HepG2 (cell line): ENCODE data around the gene C2orf49. TPM values are rescaled to one million over a fixed set of nuclear protein-coding genes. Genes with fewer than 3 reads are reported as not detected.

Experiments used
- ATAC-seq: fragments of 200-7000 bp; cut with Tn5 transposase; 3 replicates; pipeline ENCODE4 v1.9.1; 2020; ENCODE audit warnings: mild to moderate bottlenecking, moderate library complexity
- BruUV-seq: library from RNA; stranded (reverse); fragments of 400-500 nt; replicated peaks from 2 replicates; lab custom pipeline; 2021; lab: Mats Ljungman, UMichigan
- CTCF ChIA-PET: fragments of 300-600 bp; formaldehyde crosslinking; extraction: SDS; loops from one replicate; lab custom pipeline; 2021; ENCODE audit warnings: low total read pairs, inconsistent platforms, low intra/inter-chr PET ratio; lab: Yijun Ruan, JAX
- POLR2A ChIA-PET: fragments of 350-600 bp; sonication (Branson Sonifier 250); formaldehyde crosslinking; loops from one replicate; lab custom pipeline; 2020; ENCODE audit warnings: antibody characterized with exemption, inconsistent platforms; lab: Yijun Ruan, JAX
- DNase-seq: peaks from one replicate; pipeline ENCODE4 v3.0.0-alpha.2; 2015; ENCODE audit warnings: low spot score
- FAIRE-seq: peaks from 3 replicates; lab custom pipeline; 2011; peaks lifted over from hg19 to GRCh38; lab: Jason Lieb, UNC
- H2AFZ ChIP-seq: one replicate; pipeline ENCODE4 v1.6.1; 2011; ENCODE audit warnings: low read length, inconsistent platforms
- H3K27ac ChIP-seq: fragments of 300-600 bp; 3 replicates; pipeline ENCODE4 v1.8.0; 2011; ENCODE audit warnings: mixed run types, mild to moderate bottlenecking, mixed read lengths, low read length, inconsistent platforms; ENCODE audit not compliant: insufficient read depth; ENCODE audit errors: extremely low read length
- H3K27me3 ChIP-seq, 2 experiments: fragments of 200-600 bp in 1 of 2; 2 replicates in 1 of 2; 3 replicates in 1 of 2; pipeline versions ENCODE4 v1.6.0 to v1.8.0; 2011; ENCODE audit warnings: low read length in 2 of 2, mild to moderate bottlenecking in 2 of 2, moderate library complexity in 2 of 2, inconsistent platforms in 1 of 2; ENCODE audit not compliant: insufficient read depth in 2 of 2, control insufficient read depth in 1 of 2
- H3K36me3 ChIP-seq, 2 experiments: fragments of 200-600 bp in 1 of 2; replicated peaks in 1 of 2; 2 replicates in 1 of 2; 3 replicates in 1 of 2; pipeline versions ENCODE4 v1.5.1 to v1.8.0; 2011; ENCODE audit warnings: low read length in 2 of 2, inconsistent platforms in 1 of 2; ENCODE audit not compliant: insufficient read depth in 2 of 2, control insufficient read depth in 1 of 2
- H3K4me1 ChIP-seq: 2 replicates; pipeline ENCODE4 v1.5.1; 2012; ENCODE audit warnings: low read length, inconsistent platforms; ENCODE audit not compliant: insufficient read depth
- H3K4me2 ChIP-seq: 2 replicates; pipeline ENCODE4 v1.6.0; 2011; ENCODE audit warnings: low read depth, low read length, inconsistent platforms
- H3K4me3 ChIP-seq, 3 experiments: fragments of 200-600 bp in 1 of 3; sonication (generic), shearing (Covaris generic) in 1 of 3; replicated peaks in 1 of 3; 2 replicates each; pipeline ENCODE4 v1.5.1; 2011 to 2016; ENCODE audit warnings: low read length in 3 of 3, inconsistent platforms in 2 of 3, low read depth in 2 of 3, mild to moderate bottlenecking in 2 of 3, control low read depth in 1 of 3, mixed read lengths in 1 of 3; ENCODE audit not compliant: insufficient read depth in 1 of 3
- H3K79me2 ChIP-seq: one replicate; pipeline ENCODE4 v1.6.1; 2011; ENCODE audit warnings: low read length, inconsistent platforms; ENCODE audit not compliant: insufficient read depth
- H3K9ac ChIP-seq: 2 replicates; pipeline ENCODE4 v1.6.0; 2011; ENCODE audit warnings: mild to moderate bottlenecking, low read depth, low read length, inconsistent platforms; ENCODE audit not compliant: insufficient read depth
- H3K9me3 ChIP-seq: 2 replicates; pipeline ENCODE4 v1.5.1; 2012; ENCODE audit warnings: mild to moderate bottlenecking, low read length
- H4K20me1 ChIP-seq: 2 replicates; pipeline ENCODE4 v1.6.0; 2011; ENCODE audit warnings: inconsistent platforms, mild to moderate bottlenecking, low read length, moderate library complexity; ENCODE audit not compliant: insufficient read depth
- TCF12 ChIP-seq, 2 experiments: fragments of 450-650 bp in 1 of 2; sonication (generic) in 1 of 2; formaldehyde crosslinking in 1 of 2; IDR thresholded peaks; 2 replicates each; pipeline versions ENCODE4 v1.6.1 to v1.8.0; 2017 to 2022; ENCODE audit warnings: antibody characterized with exemption in 1 of 2, mild to moderate bottlenecking in 1 of 2, missing genetic modification reagents in 1 of 2, moderate library complexity in 1 of 2
- ZBED4 ChIP-seq: sonication (generic); formaldehyde crosslinking; IDR thresholded peaks from 2 replicates; pipeline ENCODE4 v1.4.0; 2020; ENCODE audit warnings: missing genetic modification reagents, borderline replicate concordance
- ZNF230 ChIP-seq: sonication (generic); formaldehyde crosslinking; IDR thresholded peaks from 2 replicates; pipeline ENCODE4 v1.4.0; 2020; ENCODE audit warnings: mild to moderate bottlenecking, missing genetic modification reagents
- ZNF44 ChIP-seq: sonication (generic); formaldehyde crosslinking; IDR thresholded peaks from 2 replicates; pipeline ENCODE4 v1.5.1; 2020; ENCODE audit warnings: mild to moderate bottlenecking, missing genetic modification reagents
- ZNF770 ChIP-seq: sonication (generic); formaldehyde crosslinking; IDR thresholded peaks from 2 replicates; pipeline ENCODE4 v1.5.0; 2020; ENCODE audit warnings: mild to moderate bottlenecking, missing genetic modification reagents
- WGBS: methylation state at CpG from one replicate; pipeline ENCODE4 v1.1.6; 2017; ENCODE audit warnings: low lambda C conversion rate; 5-methylcytosine and 5-hydroxymethylcytosine counted together
- in situ Hi-C: cut with HindIII; loops from 2 replicates; pipeline ENCODE4 v1.10.0; 2017; ENCODE audit warnings: low pct_unique_long_range_greater_than_20kb; ENCODE audit not compliant: extremely low pct_ligation_motif_present
- intact Hi-C: fragments of 100-400 bp; cut with micrococcal nuclease; formaldehyde crosslinking; loops from one replicate; pipeline ENCODE4 v1.10.0; 2022; ENCODE audit not compliant: unreplicated experiment
- polyA plus RNA-seq, 8 experiments: library from polyadenylated mRNA; depleted of rRNA in 3 of 8; stranded (reverse) in 7 of 8; unstranded in 1 of 8; fragments of >200 nt; fragmentation: Illumina TruSeq in 4 of 8; extraction: Trizol in 4 of 8; gene quantifications; 2 replicates each; pipeline versions ENCODE4 v1.2.1 to v1.2.3, GENCODE V29; 2011 to 2016; ENCODE audit warnings: low read depth in 4 of 8, missing spikeins in 1 of 8, mixed read lengths in 1 of 8; ENCODE audit not compliant: insufficient read depth in 1 of 8
- total RNA-seq, 5 experiments: library from RNA; depleted of rRNA; stranded (reverse); fragments of >200 nt; fragmentation: Illumina TruSeq; extraction: Trizol; gene quantifications; 2 replicates each; pipeline ENCODE4 v1.2.3, GENCODE V29; 2016; ENCODE audit warnings: low read depth in 1 of 5

The C2orf49 gene
- total and polyA plus RNA-seq, 2 of the 13 experiments (the other 11 are each of a cell fraction or from before 2014, with no cell fraction given) = 24.7 to 28.8 TPM

GRCh38 chr2:105334211-105334610, 3.1 kb upstream of the C2orf49 start:
- no peak for ATAC-seq
- peaks cover 0 to 3% of the 10 kb centered on the region in 2 experiments; a peak in 1 of 5 replicates for H3K36me3 ChIP-seq
- no peak overlapping the region for H3K4me3 ChIP-seq
- H4K20me1 ChIP-seq = peaks cover 7% of the 10 kb centered on the region; the same call in 1 of the 2 replicates
- POLR2A ChIA-PET = no interaction called here
- FAIRE-seq = no peak
- DNase-seq = no peak
- no peak overlapping the region for H2AFZ ChIP-seq
- no peak overlapping the region for H3K27ac ChIP-seq
- H3K9me3 ChIP-seq = no peaks in the 10 kb centered on the region
- WGBS = 97% methylated on average over 4 of the region's 4 CpGs
- intact Hi-C loops = no loop called here
- CTCF ChIA-PET = no interaction called here
- no peak overlapping the region for H3K4me2 ChIP-seq
- H3K4me1 ChIP-seq = peaks cover 31% of the 10 kb centered on the region
- H3K27me3 ChIP-seq = peaks cover 0 to 7% of the 10 kb centered on the region in 2 experiments; a peak in 2 of 5 replicates
- no peak overlapping the region for H3K9ac ChIP-seq
- peaks cover 40% of the 10 kb centered on the region for H3K79me2 ChIP-seq
- in situ Hi-C loops = loop anchor here (25.0 kb wide), 1 partner anchor 853 kb away; the partner anchor contains the start of gene UXS1
- TF ChIP-seq ZNF44 (CRISPR knock-in tag) (no peak), ZBED4 (CRISPR knock-in tag) (no peak), TCF12 (IDR thresholded peaks at IDR 0.05) (no peak), TCF12 (CRISPR knock-in tag; IDR thresholded peaks at IDR 0.05) (no peak), ZNF230 (no peak), ZNF770 (CRISPR knock-in tag) (no peak)
- no TSS peak for BruUV-seq
